Measurements from ENCODE around the gene OBSCN. TPM values are rescaled to one million over a fixed set of nuclear protein-coding genes. Genes with fewer than 3 reads are reported as not detected.

The OBSCN gene
- total RNA-seq, 1 donor from 2014 or later, result 39.4 TPM

DNA sequence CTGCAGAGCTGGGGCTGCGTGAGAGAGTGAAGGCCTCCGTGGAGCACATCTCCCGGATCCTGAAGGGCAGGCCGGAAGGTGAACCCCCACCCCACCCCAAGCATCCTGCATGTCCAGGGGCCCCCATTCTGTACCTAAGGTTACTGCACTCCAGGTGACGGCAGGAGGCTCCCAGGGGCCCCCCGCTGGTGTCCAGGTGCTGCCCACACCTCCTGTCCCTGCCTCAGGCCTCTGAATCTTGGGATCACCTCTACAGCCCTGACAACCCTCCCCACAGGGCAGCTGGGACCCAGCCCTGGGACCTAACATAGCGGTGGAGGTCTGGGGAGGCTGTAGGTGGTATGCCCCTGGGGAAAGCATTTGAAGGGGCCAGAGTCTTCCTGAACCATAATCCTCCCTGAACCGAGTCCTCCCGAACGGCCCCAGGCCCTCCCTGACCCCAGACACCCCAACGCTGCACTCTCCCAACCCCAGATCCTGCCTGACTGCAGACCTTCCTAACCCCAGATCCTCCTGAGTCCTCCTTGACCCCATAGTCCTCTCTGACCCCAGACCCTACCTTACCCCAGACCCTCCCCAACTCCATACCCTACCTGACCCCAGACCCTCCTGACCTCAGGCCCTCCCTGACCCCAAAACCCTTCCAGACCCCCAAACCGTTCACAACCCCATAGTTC, 165.3 kb downstream of the OBSCN start:
- H3K4me3 ChIP-seq, result no peak overlapping the region
- ATAC-seq (no peak), DNase-seq (no peak)
- TF ChIP-seq, protein P1, sequence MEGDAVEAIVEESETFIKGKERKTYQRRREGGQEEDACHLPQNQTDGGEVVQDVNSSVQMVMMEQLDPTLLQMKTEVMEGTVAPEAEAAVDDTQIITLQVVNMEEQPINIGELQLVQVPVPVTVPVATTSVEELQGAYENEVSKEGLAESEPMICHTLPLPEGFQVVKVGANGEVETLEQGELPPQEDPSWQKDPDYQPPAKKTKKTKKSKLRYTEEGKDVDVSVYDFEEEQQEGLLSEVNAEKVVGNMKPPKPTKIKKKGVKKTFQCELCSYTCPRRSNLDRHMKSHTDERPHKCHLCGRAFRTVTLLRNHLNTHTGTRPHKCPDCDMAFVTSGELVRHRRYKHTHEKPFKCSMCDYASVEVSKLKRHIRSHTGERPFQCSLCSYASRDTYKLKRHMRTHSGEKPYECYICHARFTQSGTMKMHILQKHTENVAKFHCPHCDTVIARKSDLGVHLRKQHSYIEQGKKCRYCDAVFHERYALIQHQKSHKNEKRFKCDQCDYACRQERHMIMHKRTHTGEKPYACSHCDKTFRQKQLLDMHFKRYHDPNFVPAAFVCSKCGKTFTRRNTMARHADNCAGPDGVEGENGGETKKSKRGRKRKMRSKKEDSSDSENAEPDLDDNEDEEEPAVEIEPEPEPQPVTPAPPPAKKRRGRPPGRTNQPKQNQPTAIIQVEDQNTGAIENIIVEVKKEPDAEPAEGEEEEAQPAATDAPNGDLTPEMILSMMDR (IDR thresholded peaks at IDR 0.05), result no peak
- no peaks in the 10 kb centered on the region for H3K27me3 ChIP-seq
- H3K9me3 ChIP-seq, result no peaks in the 10 kb centered on the region
- intact Hi-C loops (cut with DNase I), result no loop called here
- no peaks in the 10 kb centered on the region for H3K4me1 ChIP-seq
- no peaks in the 10 kb centered on the region for H3K36me3 ChIP-seq
- no peak overlapping the region for H3K27ac ChIP-seq

DNA sequence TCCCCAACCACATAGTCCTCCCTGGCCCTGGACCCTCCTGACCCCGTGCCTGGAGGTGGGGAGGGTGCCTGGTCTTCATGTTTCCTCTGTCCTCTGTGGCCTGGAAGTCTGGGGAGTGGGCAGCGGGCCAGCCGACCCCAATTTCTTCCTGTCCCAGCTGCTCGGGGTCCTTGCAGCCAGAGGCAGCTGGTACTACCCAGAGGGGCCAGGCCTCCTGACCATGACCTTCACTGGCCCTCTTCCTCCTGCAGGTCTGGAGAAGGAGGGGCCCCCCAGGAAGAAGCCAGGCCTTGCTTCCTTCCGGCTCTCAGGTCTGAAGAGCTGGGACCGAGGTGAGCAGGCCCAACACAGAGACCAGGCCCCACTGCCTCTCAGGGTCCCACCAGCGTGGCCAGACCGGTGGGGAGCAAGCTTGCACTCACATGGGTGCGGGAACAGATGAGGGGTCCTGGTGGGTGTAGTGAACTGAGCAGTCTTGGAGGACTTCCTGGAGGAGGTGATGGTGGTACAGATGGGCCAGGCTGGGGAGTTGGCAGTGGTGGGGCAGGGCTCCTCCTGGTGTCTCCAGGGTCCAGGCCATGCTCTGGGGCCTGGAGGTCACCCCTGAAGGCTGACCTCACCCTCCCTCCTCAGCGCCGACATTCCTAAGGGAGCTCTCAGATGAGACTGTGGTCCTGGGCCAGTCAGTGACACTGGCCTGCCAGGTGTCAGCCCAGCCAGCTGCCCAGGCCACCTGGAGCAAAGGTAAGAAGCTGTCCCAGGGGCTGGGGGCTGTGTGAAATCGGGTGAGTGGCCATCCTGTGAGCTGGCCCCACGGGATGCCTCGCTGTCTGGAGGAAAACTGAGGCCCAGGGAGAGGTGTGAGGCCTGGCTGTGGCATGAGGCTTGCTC, 166.1 kb downstream of the OBSCN start:
- intact Hi-C loops (cut with DNase I), result no loop called here
- DNase-seq, result peak; percentile 60
- no peak overlapping the region for H3K4me3 ChIP-seq
- H3K27me3 ChIP-seq, result no peaks in the 10 kb centered on the region
- H3K9me3 ChIP-seq, result no peaks in the 10 kb centered on the region
- H3K36me3 ChIP-seq, result no peaks in the 10 kb centered on the region
- ATAC-seq, result no peak
- TF ChIP-seq, protein P1 (IDR thresholded peaks at IDR 0.05), result no peak
- H3K4me1 ChIP-seq, result no peaks in the 10 kb centered on the region
- no peak overlapping the region for H3K27ac ChIP-seq

DNA sequence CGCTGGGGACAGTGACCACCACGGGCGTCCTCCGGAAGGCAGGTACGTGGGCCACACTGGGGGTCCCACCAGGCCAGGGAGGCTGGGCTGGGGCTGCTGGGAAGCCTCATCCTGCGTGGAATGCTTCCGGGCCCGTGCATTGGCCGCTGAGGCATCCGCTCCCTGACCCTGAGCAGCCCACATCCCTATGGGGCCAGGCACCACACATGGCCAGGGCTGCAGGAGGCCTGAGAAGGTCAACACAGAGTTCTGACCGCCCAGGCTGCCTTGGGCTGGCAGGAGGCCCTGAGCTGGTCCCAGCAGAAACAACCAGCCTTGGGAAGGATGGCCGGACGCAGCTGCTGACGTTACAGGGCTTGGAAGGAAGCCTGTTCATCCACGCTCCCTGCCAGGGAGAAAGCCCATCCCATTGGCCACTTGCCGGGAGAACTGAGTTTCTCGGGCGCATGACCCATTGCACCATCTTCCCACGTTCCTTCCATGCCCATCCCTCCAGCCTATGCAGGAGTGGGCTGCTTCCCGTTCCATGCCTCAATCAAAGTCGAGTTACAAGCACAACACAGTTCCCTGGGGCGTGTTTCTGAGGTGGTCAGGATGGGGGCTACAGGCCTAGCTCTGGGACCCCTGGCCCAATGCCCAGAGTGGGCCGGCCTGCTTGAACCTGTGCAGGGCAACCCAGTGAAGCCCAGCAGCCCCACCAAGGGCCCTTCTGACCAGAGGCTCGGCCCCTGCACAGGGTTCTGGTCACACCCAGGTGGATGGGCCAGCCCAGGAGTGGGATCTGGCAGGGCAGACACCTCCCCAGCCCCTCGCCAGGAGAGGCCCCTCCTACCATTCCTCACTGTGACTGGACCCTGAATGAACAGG, 167.1 kb downstream of the OBSCN start:
- peak; percentile 1 for ATAC-seq
- H3K27me3 ChIP-seq, result no peaks in the 10 kb centered on the region
- H3K27ac ChIP-seq, result peak overlapping the region; percentile 24
- H3K4me3 ChIP-seq, result no peak overlapping the region
- no peaks in the 10 kb centered on the region for H3K4me1 ChIP-seq
- no peaks in the 10 kb centered on the region for H3K36me3 ChIP-seq
- DNase-seq, result peak; percentile 71
- no peaks in the 10 kb centered on the region for H3K9me3 ChIP-seq
- intact Hi-C loops (cut with DNase I), result no loop called here
- TF ChIP-seq, protein P1 (IDR thresholded peaks at IDR 0.05), result no peak

DNA sequence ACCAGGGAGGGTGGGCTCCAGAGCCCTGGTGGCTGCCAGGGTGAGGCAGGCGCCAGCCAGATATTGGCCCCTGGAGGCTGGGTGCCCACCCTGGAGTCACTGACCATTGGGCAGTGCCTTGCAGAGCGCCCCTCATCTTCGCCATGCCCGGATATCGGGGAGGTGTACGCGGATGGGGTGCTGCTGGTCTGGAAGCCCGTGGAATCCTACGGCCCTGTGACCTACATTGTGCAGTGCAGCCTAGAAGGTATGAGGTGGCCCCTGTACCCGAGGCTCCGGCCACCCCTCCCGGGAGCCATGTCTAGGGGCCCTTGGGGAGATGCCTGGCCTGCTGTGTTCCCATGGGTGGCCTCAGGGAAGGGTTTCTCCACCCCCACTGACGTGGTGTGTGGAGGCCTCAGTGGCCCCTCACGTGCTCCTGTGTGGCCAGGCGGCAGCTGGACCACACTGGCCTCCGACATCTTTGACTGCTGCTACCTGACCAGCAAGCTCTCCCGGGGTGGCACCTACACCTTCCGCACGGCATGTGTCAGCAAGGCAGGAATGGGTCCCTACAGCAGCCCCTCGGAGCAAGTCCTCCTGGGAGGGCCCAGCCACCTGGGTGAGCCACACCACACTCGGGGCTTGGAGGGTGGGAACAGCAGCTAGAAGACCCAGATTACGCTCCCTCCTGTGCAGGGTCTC, 167.9 kb downstream of the OBSCN start:
- peak; percentile 64 for DNase-seq
- H3K27ac ChIP-seq, result peak overlapping the region; percentile 24
- H3K27me3 ChIP-seq, result no peaks in the 10 kb centered on the region
- H3K9me3 ChIP-seq, result no peaks in the 10 kb centered on the region
- TF ChIP-seq, protein P1 (IDR thresholded peaks at IDR 0.05), result no peak
- H3K36me3 ChIP-seq, result no peaks in the 10 kb centered on the region
- no peak overlapping the region for H3K4me3 ChIP-seq
- intact Hi-C loops (cut with DNase I), result no loop called here
- H3K4me1 ChIP-seq, result no peaks in the 10 kb centered on the region
- ATAC-seq, result no peak

DNA sequence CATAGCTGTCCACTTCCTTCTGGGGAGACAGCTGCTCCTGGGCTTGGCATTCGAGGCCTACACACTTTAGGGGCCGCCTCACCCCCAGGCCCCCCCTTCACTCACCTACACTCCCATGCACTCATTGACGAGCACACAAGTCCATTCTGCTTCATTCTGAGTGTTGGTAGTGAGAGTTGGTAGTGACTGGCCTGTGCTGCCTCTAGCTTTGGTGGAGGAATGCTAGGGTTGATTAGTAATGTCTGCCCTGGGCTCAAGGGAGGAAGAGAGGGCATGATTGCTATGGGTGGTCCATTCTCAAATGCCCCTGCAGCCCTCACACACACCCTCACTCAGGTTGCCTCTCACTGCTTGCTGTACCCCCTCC, 168.4 kb downstream of the OBSCN start:
- Histone ChIP-seq H3K36me3 (no peaks in the 10 kb centered on the region), H3K27me3 (no peaks in the 10 kb centered on the region), H3K27ac (no peak overlapping the region), H3K9me3 (no peaks in the 10 kb centered on the region), H3K4me3 (no peak overlapping the region), H3K4me1 (no peaks in the 10 kb centered on the region)
- DNase-seq (no peak), ATAC-seq (no peak)
- intact Hi-C loops (cut with DNase I), result no loop called here
- TF ChIP-seq, protein P1 (IDR thresholded peaks at IDR 0.05), result no peak
